ENCODE data around the gene RHOT2. TPM values are rescaled to one million over a fixed set of nuclear protein-coding genes. Genes with fewer than 3 reads are reported as not detected.

RHOT2 gene
- total RNA-seq, 1 donor = 34.5 TPM

DNA sequence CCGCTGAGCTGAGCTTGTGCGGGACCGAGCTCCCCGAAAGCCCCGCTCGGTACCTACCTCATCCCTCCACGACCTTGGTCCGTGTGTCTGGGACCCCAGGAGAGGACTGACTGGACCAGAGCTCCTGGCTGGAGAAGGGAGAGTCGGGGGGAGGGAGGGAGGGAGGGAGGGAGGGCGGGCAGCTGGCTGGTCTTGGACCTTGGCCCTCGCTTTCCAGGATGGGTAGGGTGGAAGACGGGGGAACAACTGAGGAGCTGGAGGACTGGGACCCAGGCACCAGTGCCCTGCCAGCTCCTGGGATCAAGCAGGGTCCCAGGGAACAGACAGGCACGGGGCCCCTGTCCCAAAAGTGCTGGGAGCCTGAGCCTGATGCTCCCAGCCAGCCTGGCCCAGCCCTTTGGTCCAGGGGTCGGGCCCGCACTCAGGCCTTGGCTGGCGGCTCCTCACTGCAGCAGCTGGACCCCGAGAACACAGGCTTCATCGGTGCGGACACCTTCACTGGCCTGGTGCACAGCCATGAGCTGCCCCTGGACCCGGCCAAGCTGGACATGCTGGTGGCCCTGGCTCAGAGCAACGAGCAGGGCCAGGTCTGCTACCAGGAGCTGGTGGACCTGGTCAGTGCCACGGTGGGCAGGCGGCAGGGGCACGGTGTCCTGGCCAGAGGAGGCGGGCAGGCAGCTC lies 8.1 kb downstream of the RHOT2 start:
- H3K4me3 ChIP-seq (ENCODE audit: low read depth, low read length) = peak overlapping the region; percentile 48
- TF ChIP-seq, protein P1, sequence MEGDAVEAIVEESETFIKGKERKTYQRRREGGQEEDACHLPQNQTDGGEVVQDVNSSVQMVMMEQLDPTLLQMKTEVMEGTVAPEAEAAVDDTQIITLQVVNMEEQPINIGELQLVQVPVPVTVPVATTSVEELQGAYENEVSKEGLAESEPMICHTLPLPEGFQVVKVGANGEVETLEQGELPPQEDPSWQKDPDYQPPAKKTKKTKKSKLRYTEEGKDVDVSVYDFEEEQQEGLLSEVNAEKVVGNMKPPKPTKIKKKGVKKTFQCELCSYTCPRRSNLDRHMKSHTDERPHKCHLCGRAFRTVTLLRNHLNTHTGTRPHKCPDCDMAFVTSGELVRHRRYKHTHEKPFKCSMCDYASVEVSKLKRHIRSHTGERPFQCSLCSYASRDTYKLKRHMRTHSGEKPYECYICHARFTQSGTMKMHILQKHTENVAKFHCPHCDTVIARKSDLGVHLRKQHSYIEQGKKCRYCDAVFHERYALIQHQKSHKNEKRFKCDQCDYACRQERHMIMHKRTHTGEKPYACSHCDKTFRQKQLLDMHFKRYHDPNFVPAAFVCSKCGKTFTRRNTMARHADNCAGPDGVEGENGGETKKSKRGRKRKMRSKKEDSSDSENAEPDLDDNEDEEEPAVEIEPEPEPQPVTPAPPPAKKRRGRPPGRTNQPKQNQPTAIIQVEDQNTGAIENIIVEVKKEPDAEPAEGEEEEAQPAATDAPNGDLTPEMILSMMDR (IDR thresholded peaks at IDR 0.05; ENCODE audit: insufficient read depth, low read length) = no peak
- no peak for DNase-seq (ENCODE audit: low read depth)

DNA sequence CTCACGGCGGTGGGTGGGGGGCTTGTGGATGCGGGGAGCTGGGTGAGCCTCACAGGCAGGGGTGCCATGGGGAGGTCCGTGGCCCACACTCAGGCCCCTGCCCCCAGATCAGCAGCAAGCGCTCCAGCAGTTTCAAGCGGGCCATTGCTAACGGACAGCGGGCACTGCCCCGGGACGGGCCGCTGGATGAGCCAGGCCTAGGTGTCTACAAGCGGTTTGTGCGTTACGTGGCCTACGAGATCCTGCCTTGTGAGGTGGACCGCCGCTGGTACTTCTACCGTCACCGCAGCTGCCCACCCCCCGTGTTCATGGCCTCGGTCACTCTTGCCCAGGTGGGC lies 8.6 kb downstream of the RHOT2 start:
- no peak overlapping the region for H3K4me3 ChIP-seq (ENCODE audit: low read depth, low read length)
- DNase-seq (ENCODE audit: low read depth) = no peak
- TF ChIP-seq, protein P1 (IDR thresholded peaks at IDR 0.05; ENCODE audit: insufficient read depth, low read length) = no peak

DNA sequence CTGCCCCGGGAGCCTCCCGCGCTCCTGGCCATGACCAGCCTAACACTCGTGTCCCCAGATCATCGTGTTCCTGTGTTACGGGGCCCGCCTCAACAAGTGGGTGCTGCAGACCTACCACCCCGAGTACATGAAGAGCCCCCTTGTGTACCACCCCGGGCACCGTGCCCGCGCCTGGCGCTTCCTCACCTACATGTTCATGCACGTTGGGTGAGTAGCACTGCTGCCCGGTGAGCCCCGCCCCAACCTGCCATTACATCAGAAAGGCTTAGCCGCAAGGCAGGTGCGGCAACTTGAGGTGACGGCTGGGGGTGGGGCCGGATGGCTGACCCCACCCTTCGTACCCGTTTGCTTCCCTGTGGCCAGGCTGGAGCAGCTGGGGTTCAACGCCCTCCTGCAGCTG lies 9.0 kb downstream of the RHOT2 start:
- H3K4me3 ChIP-seq (ENCODE audit: low read depth, low read length) = no peak overlapping the region
- TF ChIP-seq, protein P1 (IDR thresholded peaks at IDR 0.05; ENCODE audit: insufficient read depth, low read length) = no peak
- no peak for DNase-seq (ENCODE audit: low read depth)

DNA sequence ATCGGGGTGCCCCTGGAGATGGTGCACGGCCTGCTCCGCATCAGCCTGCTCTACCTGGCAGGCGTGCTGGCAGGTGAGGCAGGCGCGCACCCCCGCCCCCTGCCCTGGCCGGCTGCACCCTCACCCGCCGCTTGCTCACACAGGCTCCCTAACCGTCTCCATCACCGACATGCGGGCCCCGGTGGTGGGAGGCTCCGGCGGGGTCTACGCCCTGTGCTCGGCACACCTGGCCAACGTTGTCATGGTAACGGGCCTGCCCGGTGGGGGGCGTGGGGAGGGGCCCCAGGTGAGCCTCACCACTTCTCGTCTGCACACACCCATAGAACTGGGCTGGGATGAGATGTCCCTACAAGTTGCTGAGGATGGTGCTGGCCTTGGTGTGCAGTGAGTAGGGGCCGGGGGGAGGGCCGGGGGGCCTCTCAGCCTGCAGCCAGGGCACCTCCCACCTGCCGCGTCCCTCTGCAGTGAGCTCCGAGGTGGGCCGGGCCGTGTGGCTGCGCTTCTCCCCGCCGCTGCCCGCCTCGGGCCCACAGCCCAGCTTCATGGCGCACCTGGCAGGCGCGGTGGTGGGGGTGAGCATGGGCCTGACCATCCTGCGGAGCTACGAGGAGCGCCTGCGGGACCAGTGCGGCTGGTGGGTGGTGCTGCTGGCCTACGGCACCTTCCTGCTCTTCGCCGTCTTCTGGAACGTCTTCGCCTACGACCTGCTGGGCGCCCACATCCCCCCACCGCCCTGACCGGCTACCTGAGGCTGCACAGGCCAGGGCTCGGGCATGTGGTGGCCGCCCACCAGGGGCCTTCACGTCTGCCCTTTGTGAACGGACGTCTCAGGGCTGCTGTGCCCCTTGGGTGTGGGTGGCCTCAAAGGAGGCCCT lies 9.6 kb downstream of the RHOT2 start:
- TF ChIP-seq, protein P1 (IDR thresholded peaks at IDR 0.05; ENCODE audit: insufficient read depth, low read length) = no peak
- no peak overlapping the region for H3K4me3 ChIP-seq (ENCODE audit: low read depth, low read length)
- no peak for DNase-seq (ENCODE audit: low read depth)

DNA sequence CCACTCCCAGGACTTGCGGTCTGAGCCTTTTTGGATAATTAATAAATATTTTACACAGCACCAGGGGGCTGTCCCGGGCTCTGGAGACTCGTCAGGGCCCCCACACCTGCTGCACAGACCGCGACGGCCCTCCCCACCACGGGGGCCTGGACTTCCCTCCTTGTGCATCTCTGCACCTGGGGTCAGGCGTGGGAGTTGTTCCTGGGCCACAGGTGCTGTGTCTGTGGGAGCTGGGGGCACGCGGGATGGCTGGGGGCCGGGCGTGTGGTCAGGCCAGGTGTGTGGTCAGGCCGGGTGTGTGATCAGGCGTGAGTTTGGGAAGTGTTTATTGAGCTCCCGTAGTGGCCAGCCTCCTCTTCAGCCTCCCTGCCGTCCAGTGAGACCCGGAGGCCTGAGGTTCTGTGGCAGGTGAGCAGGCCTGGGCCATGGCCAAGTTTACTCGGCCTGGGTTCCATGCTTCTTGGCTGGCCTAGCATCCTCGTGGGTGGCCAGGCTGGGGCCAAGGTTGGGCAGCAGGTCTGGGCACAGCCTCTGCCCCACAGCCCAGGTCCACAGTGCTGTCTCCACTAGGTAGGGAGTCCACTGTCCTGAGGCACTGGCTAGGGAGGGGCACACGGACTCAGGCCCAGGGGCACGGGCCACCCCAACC lies 10.4 kb downstream of the RHOT2 start:
- TF ChIP-seq, protein P1 (IDR thresholded peaks at IDR 0.05; ENCODE audit: insufficient read depth, low read length) = no peak
- H3K4me3 ChIP-seq (ENCODE audit: low read depth, low read length) = no peak overlapping the region
- no peak for DNase-seq (ENCODE audit: low read depth)

DNA sequence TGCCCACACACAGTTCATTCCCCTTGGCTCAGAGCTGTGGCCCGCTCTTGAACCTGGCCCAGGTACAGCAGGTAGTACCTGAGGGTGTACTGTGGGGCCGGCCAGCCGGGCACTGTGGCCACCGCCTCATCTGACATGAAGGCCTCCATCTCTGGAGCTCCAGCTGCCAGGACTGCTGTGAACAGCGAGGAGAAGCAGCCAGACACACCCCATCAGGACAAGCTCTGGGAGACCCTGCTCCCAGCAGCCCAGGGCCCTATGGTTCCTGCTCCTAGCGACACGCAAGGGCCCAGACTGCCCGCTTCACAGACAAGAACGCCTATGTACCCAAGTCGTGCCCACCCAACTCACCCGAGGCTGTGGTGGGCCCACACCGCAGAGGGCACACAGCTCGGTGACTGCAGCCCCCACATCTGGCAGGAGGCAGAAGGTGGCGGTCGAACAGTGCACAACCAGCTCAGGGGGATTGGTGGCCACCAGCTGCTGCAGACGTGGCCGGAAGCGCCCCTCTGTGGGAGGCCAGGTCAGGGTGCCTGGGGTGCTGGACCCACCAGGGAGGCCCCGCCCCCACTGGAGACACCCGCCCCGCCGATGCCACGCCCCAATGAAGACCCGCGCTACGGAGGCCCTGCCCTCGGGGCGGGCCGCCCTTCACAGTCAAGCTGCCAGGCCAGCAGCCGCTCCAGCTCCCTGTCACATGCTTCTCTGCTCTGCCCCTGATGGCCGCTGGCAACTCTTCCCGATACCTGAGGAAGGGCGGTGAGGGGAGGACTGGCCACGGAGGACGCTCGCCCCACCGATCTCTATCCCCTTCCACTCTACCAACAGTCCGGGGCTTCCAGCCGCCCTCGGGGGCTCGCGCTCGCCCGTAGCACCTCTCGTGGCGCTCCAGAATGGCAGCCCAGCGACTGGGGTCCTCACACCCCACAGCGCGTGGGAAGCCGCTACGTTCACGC lies 11.2 kb downstream of the RHOT2 start:
- H3K4me3 ChIP-seq (ENCODE audit: low read depth, low read length) = peak overlapping the region; percentile 65
- peak; percentile 44 for DNase-seq (ENCODE audit: low read depth)
- TF ChIP-seq, protein P1 (IDR thresholded peaks at IDR 0.05; ENCODE audit: insufficient read depth, low read length) = no peak
